Activated CD8-positive, alpha-beta memory T cell treated with anti-CD3 and anti-CD28 coated beads, Interleukin-2, amount 50 U/mL, for 24 hours (primary cell): ENCODE data around the gene SPATA21.

Source experiments
- DNase-seq: peaks from one replicate; pipeline ENCODE4 v3.0.0-alpha.2; 2020; ENCODE audit errors: extremely low read depth

SPATA21 gene

GRCh38 chr1:16351456-16351993, 85.7 kb downstream of the SPATA21 start:
- no peak for DNase-seq

- no peak for DNase-seq
Measured at GRCh38 chr1:16349847-16350406, 87.3 kb downstream of the SPATA21 start.
